B cell (primary cell): ENCODE results near the gene DNHD1. TPM values are rescaled to one million over a fixed set of nuclear protein-coding genes. Genes with fewer than 3 reads are reported as not detected.

Source experiments
- ATAC-seq: fragments of 200-7000 bp; cut with Tn5 transposase; one replicate; pipeline ENCODE4 v1.10.0; 2021; ENCODE audit warnings: low read depth, mild to moderate bottlenecking, moderate number of reproducible peaks, moderate library complexity
- CTCF ChIA-PET: fragments of 350-600 bp; sonication (Branson Sonifier 250); formaldehyde crosslinking; loops from one replicate; lab custom pipeline; 2021; ENCODE audit warnings: antibody characterized with exemption, inconsistent platforms; lab: Charles Lee
- POLR2A ChIA-PET: fragments of 350-600 bp; sonication (Branson Sonifier 250); formaldehyde crosslinking; loops from one replicate; lab custom pipeline; 2021; ENCODE audit warnings: antibody characterized with exemption; lab: Charles Lee
- DNase-seq: peaks from one replicate; pipeline ENCODE4 v3.0.0; 2013
- H2AFZ ChIP-seq: 2 replicates; pipeline ENCODE4 v1.6.1; 2012; ENCODE audit warnings: mild to moderate bottlenecking, low read depth, low read length; ENCODE audit not compliant: insufficient read depth, poor library complexity, severe bottlenecking
- H3K27ac ChIP-seq, 2 donors: 1 replicate in 1 of 2; 2 replicates in 1 of 2; pipeline ENCODE4 v1.5.1; 2012 to 2013; ENCODE audit warnings: low read length in 2 of 2, mild to moderate bottlenecking in 2 of 2, moderate library complexity in 1 of 2
- H3K27me3 ChIP-seq, 4 experiments: fragments of 200-600 bp in 1 of 4; sonication (generic) in 1 of 4; replicated peaks in 1 of 4; 1 replicate in 2 of 4; 2 replicates in 2 of 4; pipeline versions ENCODE4 v1.6.1 to v1.7.0; 2013 to 2016; ENCODE audit warnings: low read length in 3 of 4, mild to moderate bottlenecking in 2 of 4, mixed read lengths in 1 of 4, moderate library complexity in 1 of 4; ENCODE audit not compliant: insufficient read depth in 4 of 4, control insufficient read depth in 3 of 4; ENCODE audit errors: control extremely low read depth in 1 of 4
- H3K36me3 ChIP-seq, 2 experiments: replicated peaks in 1 of 2; 1 replicate in 1 of 2; 2 replicates in 1 of 2; pipeline versions ENCODE4 v1.6.1 to v1.7.1; 2013; ENCODE audit warnings: low read length in 1 of 2; ENCODE audit not compliant: insufficient read depth in 2 of 2, control insufficient read depth in 1 of 2; ENCODE audit errors: control extremely low read depth in 1 of 2, extremely low read depth in 1 of 2
- H3K4me1 ChIP-seq, 2 donors: fragments of 200-600 bp in 1 of 2; sonication (generic) in 1 of 2; 1 replicate in 1 of 2; 2 replicates in 1 of 2; pipeline versions ENCODE4 v1.5.1 to v1.6.1; 2013 to 2017; ENCODE audit warnings: low read length in 2 of 2; ENCODE audit not compliant: control insufficient read depth in 2 of 2, insufficient read depth in 2 of 2
- H3K4me2 ChIP-seq: replicated peaks from 2 replicates; pipeline ENCODE3; 2012; ENCODE audit warnings: mild to moderate bottlenecking, low read depth, low read length; ENCODE audit not compliant: poor library complexity, severe bottlenecking
- H3K4me3 ChIP-seq, 5 experiments: fragments of 200-600 bp in 1 of 5; sonication (generic) in 1 of 5; 1 replicate in 3 of 5; 2 replicates in 2 of 5; pipeline versions ENCODE4 v1.5.1 to v1.7.0; 2011 to 2016; ENCODE audit warnings: low read length in 4 of 5, mild to moderate bottlenecking in 4 of 5, low read depth in 2 of 5, control low read depth in 1 of 5, moderate library complexity in 1 of 5; ENCODE audit not compliant: insufficient read depth in 1 of 5; ENCODE audit errors: control extremely low read depth in 1 of 5, extremely low read depth in 1 of 5
- H3K79me2 ChIP-seq: fragments of 200-600 bp; sonication (generic); one replicate; pipeline ENCODE4 v1.6.0; 2016; ENCODE audit warnings: low read length; ENCODE audit not compliant: control insufficient read depth, insufficient read depth
- H3K9ac ChIP-seq: fragments of 200-600 bp; sonication (generic); 2 replicates; pipeline ENCODE4 v1.6.1; 2017; ENCODE audit warnings: mild to moderate bottlenecking, low read length, moderate library complexity
- H3K9me3 ChIP-seq, 3 donors: one replicate each; pipeline versions ENCODE4 v1.6.1 to v1.7.1; 2013; ENCODE audit warnings: low read length in 2 of 3; ENCODE audit not compliant: control insufficient read depth in 2 of 3, insufficient read depth in 1 of 3; ENCODE audit errors: control extremely low read depth in 1 of 3
- H4K20me1 ChIP-seq: 2 replicates; pipeline ENCODE4 v1.6.0; 2012; ENCODE audit warnings: mild to moderate bottlenecking, low read length; ENCODE audit not compliant: insufficient read depth, control insufficient read depth, poor library complexity, severe bottlenecking
- H3K27ac Mint-ChIP-seq: one replicate; pipeline ENCODE4 v1.8.0; 2021; ENCODE audit warnings: mixed read lengths
- H3K27me3 Mint-ChIP-seq: one replicate; pipeline ENCODE4 v1.8.0; 2021; ENCODE audit warnings: mixed read lengths
- H3K4me1 Mint-ChIP-seq: one replicate; pipeline ENCODE4 v1.8.0; 2021; ENCODE audit warnings: mixed read lengths
- H3K4me3 Mint-ChIP-seq: one replicate; pipeline ENCODE4 v1.8.0; 2021; ENCODE audit warnings: mixed read lengths
- H3K9me3 Mint-ChIP-seq: one replicate; pipeline ENCODE4 v1.8.0; 2022; ENCODE audit warnings: mixed read lengths; ENCODE audit not compliant: insufficient read depth
- EZH2 ChIP-seq: IDR thresholded peaks from 2 replicates; pipeline ENCODE4 v1.6.1; 2012; ENCODE audit warnings: borderline replicate concordance, low read depth, mild to moderate bottlenecking, moderate library complexity, low read length; ENCODE audit not compliant: insufficient read depth, poor library complexity, severe bottlenecking
- WGBS: methylation state at CpG from one replicate; pipeline ENCODE4 v1.1.5; 2013; ENCODE audit warnings: missing lambda C conversion rate; ENCODE audit not compliant: insufficient coverage; 5-methylcytosine and 5-hydroxymethylcytosine counted together
- intact Hi-C: fragments of 100-400 bp; cut with micrococcal nuclease; formaldehyde crosslinking; loops from one replicate; pipeline ENCODE4 v1.10.0; 2022
- polyA plus RNA-seq: library from polyadenylated mRNA; depleted of rRNA; stranded (reverse); fragments of >200 nt; gene quantifications from 2 replicates; pipeline ENCODE4 v1.2.3, GENCODE V29; 2012
- total RNA-seq, 2 donors: library from RNA; stranded (reverse); fragments of 120-200 nt in 1 of 2; gene quantifications; 1 replicate in 1 of 2; 2 replicates in 1 of 2; pipeline versions ENCODE4 v1.2.3 to v1.2.4, GENCODE V29; 2013 to 2022
- TF ChIP-seq, protein P1 (sequence below): fragments of 200-600 bp; IDR thresholded peaks from one replicate; pipeline ENCODE4 v1.8.0; 2022; ENCODE audit warnings: antibody characterized with exemption, mild to moderate bottlenecking

DNHD1 gene
- total and polyA plus RNA-seq, 2 donors (not counting 1 experiment from before 2014, with no cell fraction given): 53.9 to 58.2 TPM

DNA sequence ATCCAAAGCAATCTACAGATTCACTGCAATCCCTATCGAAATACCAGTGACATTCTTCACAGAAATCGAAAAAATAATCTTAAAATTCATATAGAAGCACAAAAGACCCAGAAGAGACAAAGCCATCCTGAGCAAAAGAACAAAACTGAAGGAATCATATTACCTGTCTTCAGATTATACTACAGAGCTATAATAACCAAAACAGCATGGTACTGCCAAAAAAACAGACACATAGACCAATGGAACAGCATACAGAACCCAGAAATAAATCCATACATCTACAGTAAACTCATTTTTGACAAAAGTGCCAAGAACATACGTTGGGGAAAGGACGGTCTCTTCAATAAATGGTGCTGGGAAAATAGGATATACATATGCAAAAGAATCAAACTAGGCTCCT lies 87.4 kb downstream of the DNHD1 start:
- TF ChIP-seq, protein P1, sequence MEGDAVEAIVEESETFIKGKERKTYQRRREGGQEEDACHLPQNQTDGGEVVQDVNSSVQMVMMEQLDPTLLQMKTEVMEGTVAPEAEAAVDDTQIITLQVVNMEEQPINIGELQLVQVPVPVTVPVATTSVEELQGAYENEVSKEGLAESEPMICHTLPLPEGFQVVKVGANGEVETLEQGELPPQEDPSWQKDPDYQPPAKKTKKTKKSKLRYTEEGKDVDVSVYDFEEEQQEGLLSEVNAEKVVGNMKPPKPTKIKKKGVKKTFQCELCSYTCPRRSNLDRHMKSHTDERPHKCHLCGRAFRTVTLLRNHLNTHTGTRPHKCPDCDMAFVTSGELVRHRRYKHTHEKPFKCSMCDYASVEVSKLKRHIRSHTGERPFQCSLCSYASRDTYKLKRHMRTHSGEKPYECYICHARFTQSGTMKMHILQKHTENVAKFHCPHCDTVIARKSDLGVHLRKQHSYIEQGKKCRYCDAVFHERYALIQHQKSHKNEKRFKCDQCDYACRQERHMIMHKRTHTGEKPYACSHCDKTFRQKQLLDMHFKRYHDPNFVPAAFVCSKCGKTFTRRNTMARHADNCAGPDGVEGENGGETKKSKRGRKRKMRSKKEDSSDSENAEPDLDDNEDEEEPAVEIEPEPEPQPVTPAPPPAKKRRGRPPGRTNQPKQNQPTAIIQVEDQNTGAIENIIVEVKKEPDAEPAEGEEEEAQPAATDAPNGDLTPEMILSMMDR: no peak
- no peak for TF ChIP-seq EZH2
- Histone ChIP-seq H3K4me2 (no peak overlapping the region), H3K4me1 (no peaks in the 10 kb centered on the region), H3K9ac (no peak overlapping the region), H3K9me3 (peaks cover 0 to 9% (median 1%) of the 10 kb centered on the region in 3 donors), H4K20me1 (no peaks in the 10 kb centered on the region), H3K36me3 (peaks cover 0 to 5% of the 10 kb centered on the region in 2 experiments), H3K79me2 (peaks cover 16% of the 10 kb centered on the region), H3K27me3 (no peaks in the 10 kb centered on the region), H3K27ac (no peak overlapping the region), H2AFZ (no peak overlapping the region), H3K4me3 (no peak overlapping the region)
- H3K4me3 Mint-ChIP-seq: no peak overlapping the region
- H3K27ac Mint-ChIP-seq: no peak overlapping the region
- CTCF ChIA-PET: interaction anchor here (0.9 kb wide), 1 partner anchor 13 kb away, joined by 3 read pairs; no protein-coding TSS in a partner anchor
- H3K4me1 Mint-ChIP-seq: no peaks in the 10 kb centered on the region
- ATAC-seq: no peak
- DNase-seq: no peak
- 94% methylated on average over 2 of the region's 4 CpGs for WGBS
- POLR2A ChIA-PET: no interaction called here
- peaks cover 10% of the 10 kb centered on the region for H3K9me3 Mint-ChIP-seq
- intact Hi-C loops: no loop called here
- H3K27me3 Mint-ChIP-seq: no peaks in the 10 kb centered on the region

- Histone ChIP-seq H3K36me3 (peaks cover under 1 to 5% of the 10 kb centered on the region in 2 experiments), H3K79me2 (peaks cover 3% of the 10 kb centered on the region), H3K4me2 (no peak overlapping the region), H4K20me1 (no peaks in the 10 kb centered on the region), H3K9me3 (peaks cover 0 to 9% (median 1%) of the 10 kb centered on the region in 3 donors), H3K4me1 (no peaks in the 10 kb centered on the region), H3K27me3 (no peaks in the 10 kb centered on the region), H3K9ac (no peak overlapping the region), H3K4me3 (no peak overlapping the region), H3K27ac (no peak overlapping the region), H2AFZ (no peak overlapping the region)
- no peak overlapping the region for H3K27ac Mint-ChIP-seq
- TF ChIP-seq EZH2: no peak
- TF ChIP-seq, protein P1: no peak
- intact Hi-C loops: no loop called here
- no peak overlapping the region for H3K4me3 Mint-ChIP-seq
- DNase-seq: no peak
- POLR2A ChIA-PET: no interaction called here
- no peak for ATAC-seq
- WGBS: 98% methylated on average over 23 of the region's 25 CpGs
- H3K9me3 Mint-ChIP-seq: peaks cover 10% of the 10 kb centered on the region
- H3K4me1 Mint-ChIP-seq: no peaks in the 10 kb centered on the region
- CTCF ChIA-PET: interaction anchor here (0.8 to 1.5 kb wide), 2 partner anchors 110 to 143 kb away, joined by 3 read pairs; no protein-coding TSS in a partner anchor
- H3K27me3 Mint-ChIP-seq: no peaks in the 10 kb centered on the region
Measured at GRCh38 chr11:6586434-6587359, 89.6 kb downstream of the DNHD1 start.
